A673 (cell line): ENCODE measurements around the gene DMD. TPM values are rescaled to one million over a fixed set of nuclear protein-coding genes. Genes with fewer than 3 reads are reported as not detected.

Source experiments
- BruUV-seq: library from RNA; stranded (reverse); fragments of 400-500 nt; replicated peaks from 2 replicates; lab custom pipeline; 2021; lab: Mats Ljungman, UMichigan
- CTCF ChIA-PET: fragments of 300-600 bp; sonication (Branson Sonifier 250); formaldehyde crosslinking; loops from one replicate; lab custom pipeline; 2022; ENCODE audit warnings: antibody characterized with exemption; lab: Charles Lee
- POLR2A ChIA-PET: fragments of 300-600 bp; sonication (Branson Sonifier 250); formaldehyde crosslinking; loops from one replicate; lab custom pipeline; 2022; ENCODE audit warnings: antibody characterized with exemption; ENCODE audit not compliant: low non-redundant PET; lab: Charles Lee
- DNase-seq: peaks from one replicate; pipeline ENCODE4 v3.0.0-alpha.2; 2015; ENCODE audit warnings: low spot score
- H3K27ac ChIP-seq: fragments of 200-600 bp; sonication (generic); 2 replicates; pipeline ENCODE4 v1.5.1; 2016; ENCODE audit warnings: mixed run types, low read depth, mild to moderate bottlenecking, mixed read lengths, antibody characterized with exemption, low read length; ENCODE audit not compliant: poor library complexity, severe bottlenecking
- H3K27me3 ChIP-seq: fragments of 200-600 bp; sonication (generic); replicated peaks from 2 replicates; pipeline ENCODE4 v1.6.1; 2017; ENCODE audit warnings: mixed run types, low read depth, mild to moderate bottlenecking, mixed read lengths, antibody characterized with exemption, low read length; ENCODE audit not compliant: insufficient read depth, poor library complexity
- H3K36me3 ChIP-seq: fragments of 200-600 bp; sonication (generic); 2 replicates; pipeline ENCODE4 v1.6.1; 2016; ENCODE audit warnings: mixed run types, mild to moderate bottlenecking, mixed read lengths, antibody characterized with exemption, low read length; ENCODE audit not compliant: insufficient read depth, poor library complexity, severe bottlenecking
- H3K4me1 ChIP-seq: fragments of 200-600 bp; sonication (generic); 2 replicates; pipeline ENCODE4 v1.6.1; 2017; ENCODE audit warnings: mixed run types, mild to moderate bottlenecking, mixed read lengths, antibody characterized with exemption, low read length; ENCODE audit not compliant: insufficient read depth, poor library complexity, severe bottlenecking
- H3K4me3 ChIP-seq: fragments of 200-600 bp; sonication (generic); 2 replicates; pipeline ENCODE4 v1.5.1; 2016; ENCODE audit warnings: low read depth, mixed run types, mild to moderate bottlenecking, mixed read lengths, low read length; ENCODE audit not compliant: poor library complexity, severe bottlenecking
- H3K9me3 ChIP-seq: fragments of 200-600 bp; sonication (generic); 2 replicates; pipeline ENCODE4 v1.6.1; 2016; ENCODE audit warnings: mixed run types, low read depth, mild to moderate bottlenecking, mixed read lengths, antibody characterized with exemption, low read length; ENCODE audit not compliant: poor library complexity, severe bottlenecking
- CTCF ChIP-seq: fragments of 300-800, 200-600 bp; sonication (generic); conservative IDR thresholded peaks from 2 replicates; pipeline ENCODE4 v1.5.1; 2017; ENCODE audit warnings: low read depth, mild to moderate bottlenecking, antibody characterized with exemption, low read length, moderate library complexity, mixed read lengths
- EZH2 ChIP-seq: fragments of 200-600 bp; sonication (generic); IDR thresholded peaks from 2 replicates; pipeline ENCODE4 v1.6.1; 2017; ENCODE audit warnings: borderline replicate concordance, low read depth, mild to moderate bottlenecking, mixed read lengths, antibody characterized with exemption, low read length; ENCODE audit not compliant: poor library complexity, severe bottlenecking
- intact Hi-C: fragments of 100-400 bp; cut with micrococcal nuclease; formaldehyde crosslinking; loops from one replicate; pipeline ENCODE4 v1.10.0; 2022; ENCODE audit not compliant: unreplicated experiment
- total RNA-seq: library from RNA; stranded (reverse); gene quantifications from 2 replicates; pipeline ENCODE4 v1.2.3, GENCODE V29; 2021

DMD gene
- total RNA-seq, 1 experiment from 2014 or later: 5.4 TPM

DNA sequence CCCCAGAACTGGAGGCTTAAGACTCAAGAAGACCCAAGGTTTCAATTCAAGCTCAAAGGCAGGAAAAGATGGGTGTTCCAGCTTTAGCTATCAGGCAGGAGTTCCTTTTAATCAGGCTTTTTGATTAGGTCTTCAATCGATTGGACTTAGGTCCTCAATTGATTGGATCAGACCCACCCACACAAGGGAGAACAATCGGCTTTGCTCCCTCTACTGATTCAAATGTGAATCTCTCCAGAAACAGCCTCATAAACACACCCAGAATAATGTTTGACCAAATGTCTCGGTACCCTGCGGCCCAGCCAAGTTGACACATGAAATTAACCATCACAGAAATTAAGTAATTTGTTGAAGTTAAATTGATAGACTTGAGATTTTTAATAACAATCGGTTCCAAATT, 1222.4 kb downstream of the DMD start:
- Histone ChIP-seq H3K36me3 (no peaks in the 10 kb centered on the region), H3K27ac (no peak overlapping the region), H3K4me3 (no peak overlapping the region), H3K27me3 (no peaks in the 10 kb centered on the region), H3K4me1 (no peaks in the 10 kb centered on the region), H3K9me3 (no peaks in the 10 kb centered on the region)
- intact Hi-C loops: no loop called here
- no TSS peak for BruUV-seq
- POLR2A ChIA-PET: no interaction called here
- DNase-seq: no peak
- CTCF ChIA-PET: no interaction called here
- TF ChIP-seq EZH2 (no peak), CTCF (peak; percentile 33; the same call in 1 of the 2 replicates)

GRCh38 chrX:31981546-31982062, 1229.7 kb downstream of the DMD start:
- TF ChIP-seq EZH2 (no peak), CTCF (no peak)
- H3K36me3 ChIP-seq: no peaks in the 10 kb centered on the region
- no peaks in the 10 kb centered on the region for H3K4me1 ChIP-seq
- no peak overlapping the region for H3K27ac ChIP-seq
- ChIA-PET POLR2A (no interaction called here), CTCF (no interaction called here)
- no peak for DNase-seq
- no peak overlapping the region for H3K4me3 ChIP-seq
- intact Hi-C loops: no loop called here
- BruUV-seq: no TSS peak
- H3K9me3 ChIP-seq: no peaks in the 10 kb centered on the region
- no peaks in the 10 kb centered on the region for H3K27me3 ChIP-seq

DNA sequence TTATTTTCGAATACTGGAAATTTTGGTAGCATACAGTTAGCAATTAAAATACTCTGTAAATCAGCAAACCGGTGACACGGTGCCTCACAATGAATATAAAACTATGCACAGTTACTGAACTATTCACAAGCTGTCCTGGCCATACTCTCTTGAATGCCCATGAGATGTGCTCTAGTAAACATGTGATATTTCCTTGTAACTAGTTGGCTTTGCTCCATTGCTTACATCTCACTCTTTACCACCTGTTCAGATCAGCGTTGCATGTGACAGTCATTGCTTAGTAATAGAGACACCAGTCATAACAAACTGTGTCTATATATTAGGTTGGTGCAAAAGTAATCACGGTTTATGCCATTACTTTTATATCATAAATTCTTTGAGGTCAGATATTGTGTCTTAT, 1241.6 kb downstream of the DMD start:
- Histone ChIP-seq H3K4me1 (no peaks in the 10 kb centered on the region), H3K27me3 (peaks cover 9% of the 10 kb centered on the region), H3K36me3 (no peaks in the 10 kb centered on the region), H3K4me3 (no peak overlapping the region), H3K27ac (no peak overlapping the region), H3K9me3 (no peaks in the 10 kb centered on the region)
- ChIA-PET CTCF (no interaction called here), POLR2A (no interaction called here)
- no peak for DNase-seq
- no TSS peak for BruUV-seq
- TF ChIP-seq CTCF: no peak
- no peak for TF ChIP-seq EZH2
- intact Hi-C loops: no loop called here
